GM20000 (cell line): ENCODE measurements around the gene ADGRA1.
"Not testable (repeated sequence)": the region's sequence is repeated elsewhere in the genome, so short reads cannot be mapped to it uniquely, and the experiment has no call there.

Experiments
- DNase-seq: peaks from one replicate; pipeline ENCODE4 v3.0.0; 2012; ENCODE audit warnings: low spot score
- TF ChIP-seq, protein P1 (sequence below): IDR thresholded peaks from 2 replicates; pipeline ENCODE4 v1.5.1; 2012; ENCODE audit warnings: mild to moderate bottlenecking, control low read depth; ENCODE audit errors: extremely low read depth, missing control alignments

Gene ADGRA1

DNA sequence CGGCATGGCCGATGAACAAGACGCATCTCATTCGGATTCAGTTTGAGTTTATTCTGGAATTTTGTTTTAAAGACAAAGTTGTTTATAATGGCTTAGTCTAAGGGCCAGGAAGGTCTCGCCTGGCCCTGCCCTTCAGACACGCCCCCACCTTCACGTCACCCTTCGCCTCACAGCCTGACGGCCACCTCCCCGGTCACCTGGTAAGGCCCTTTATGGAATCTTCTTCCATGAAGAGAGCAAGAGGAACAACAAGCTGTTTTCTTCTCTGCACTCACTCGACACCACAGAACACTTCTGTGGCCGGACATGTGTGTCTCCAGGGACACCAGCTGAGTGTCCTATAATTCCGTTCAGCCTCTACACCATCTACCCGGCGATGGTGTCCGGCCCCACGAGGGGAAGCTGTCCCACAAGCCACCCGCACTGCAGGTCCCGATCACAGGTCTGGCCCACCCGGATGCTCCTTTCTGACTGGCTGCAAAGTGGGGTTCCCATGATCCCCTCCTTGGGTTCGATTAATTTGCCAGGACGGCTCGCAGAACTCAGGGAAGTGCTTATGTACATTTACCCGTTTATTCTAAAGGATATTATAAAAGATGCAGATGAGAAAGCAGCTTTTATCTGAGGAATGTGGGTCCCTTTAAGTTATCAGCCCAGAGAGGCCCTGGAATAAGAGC lies 54.9 kb downstream of the ADGRA1 start:
- no peak for DNase-seq
- TF ChIP-seq, protein P1, sequence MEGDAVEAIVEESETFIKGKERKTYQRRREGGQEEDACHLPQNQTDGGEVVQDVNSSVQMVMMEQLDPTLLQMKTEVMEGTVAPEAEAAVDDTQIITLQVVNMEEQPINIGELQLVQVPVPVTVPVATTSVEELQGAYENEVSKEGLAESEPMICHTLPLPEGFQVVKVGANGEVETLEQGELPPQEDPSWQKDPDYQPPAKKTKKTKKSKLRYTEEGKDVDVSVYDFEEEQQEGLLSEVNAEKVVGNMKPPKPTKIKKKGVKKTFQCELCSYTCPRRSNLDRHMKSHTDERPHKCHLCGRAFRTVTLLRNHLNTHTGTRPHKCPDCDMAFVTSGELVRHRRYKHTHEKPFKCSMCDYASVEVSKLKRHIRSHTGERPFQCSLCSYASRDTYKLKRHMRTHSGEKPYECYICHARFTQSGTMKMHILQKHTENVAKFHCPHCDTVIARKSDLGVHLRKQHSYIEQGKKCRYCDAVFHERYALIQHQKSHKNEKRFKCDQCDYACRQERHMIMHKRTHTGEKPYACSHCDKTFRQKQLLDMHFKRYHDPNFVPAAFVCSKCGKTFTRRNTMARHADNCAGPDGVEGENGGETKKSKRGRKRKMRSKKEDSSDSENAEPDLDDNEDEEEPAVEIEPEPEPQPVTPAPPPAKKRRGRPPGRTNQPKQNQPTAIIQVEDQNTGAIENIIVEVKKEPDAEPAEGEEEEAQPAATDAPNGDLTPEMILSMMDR = no peak

DNA sequence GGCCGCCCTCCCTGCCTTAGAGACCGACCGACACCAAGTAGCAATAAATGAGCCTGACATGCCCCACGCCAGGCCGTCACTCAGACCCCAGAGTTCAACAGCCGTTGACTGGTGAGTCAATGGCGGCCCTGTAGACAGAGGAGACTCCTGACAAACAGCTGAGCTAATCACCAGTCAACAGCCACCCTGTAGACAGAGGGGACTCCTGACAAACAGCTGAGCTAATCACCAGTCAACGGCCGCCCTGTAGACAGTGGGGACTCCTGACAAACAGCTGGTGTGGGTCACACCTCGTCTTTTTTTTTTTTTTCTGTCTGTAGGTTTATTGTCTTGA lies 55.4 kb downstream of the ADGRA1 start:
- DNase-seq = no peak
- TF ChIP-seq, protein P1 = no peak

DNA sequence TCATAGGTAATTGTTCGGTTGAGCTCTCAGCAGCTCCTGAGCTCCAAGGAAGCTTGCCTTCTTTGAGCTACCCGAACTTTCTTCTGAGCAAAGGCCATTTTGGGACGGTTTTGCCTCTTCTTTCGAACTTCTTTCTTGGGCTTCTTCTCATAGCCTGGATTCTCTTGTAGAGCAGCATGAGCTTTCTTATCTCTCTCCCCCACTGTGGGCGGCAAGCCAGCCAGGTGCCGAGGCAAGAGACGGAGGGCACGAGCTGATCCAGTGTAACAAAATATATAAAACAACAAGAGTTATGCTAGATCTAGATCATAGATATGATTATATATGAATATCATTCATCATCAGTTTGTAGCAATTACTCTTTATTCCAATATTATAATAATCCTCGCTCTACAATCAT lies 55.8 kb downstream of the ADGRA1 start:
- no peak for DNase-seq
- TF ChIP-seq, protein P1 = no peak

DNA sequence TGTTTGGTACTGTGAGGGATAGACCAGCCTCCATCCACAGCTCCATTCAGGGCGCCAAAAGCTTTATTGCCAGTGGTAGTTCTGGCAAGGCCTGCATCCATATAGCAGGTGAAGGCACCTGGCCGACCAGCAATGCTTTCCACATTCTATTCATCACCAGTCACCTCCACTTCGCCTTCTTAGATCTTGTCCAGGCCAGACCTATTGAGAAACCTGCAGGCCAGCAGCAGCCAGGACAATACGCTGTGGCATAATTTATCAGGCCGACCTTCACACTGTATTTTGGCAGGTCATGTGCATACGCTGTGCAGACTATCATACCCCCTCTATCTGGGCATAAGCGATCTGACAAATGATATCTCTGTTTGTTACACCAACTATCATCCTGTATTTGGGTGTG lies 57.0 kb downstream of the ADGRA1 start:
- no peak for DNase-seq

DNA sequence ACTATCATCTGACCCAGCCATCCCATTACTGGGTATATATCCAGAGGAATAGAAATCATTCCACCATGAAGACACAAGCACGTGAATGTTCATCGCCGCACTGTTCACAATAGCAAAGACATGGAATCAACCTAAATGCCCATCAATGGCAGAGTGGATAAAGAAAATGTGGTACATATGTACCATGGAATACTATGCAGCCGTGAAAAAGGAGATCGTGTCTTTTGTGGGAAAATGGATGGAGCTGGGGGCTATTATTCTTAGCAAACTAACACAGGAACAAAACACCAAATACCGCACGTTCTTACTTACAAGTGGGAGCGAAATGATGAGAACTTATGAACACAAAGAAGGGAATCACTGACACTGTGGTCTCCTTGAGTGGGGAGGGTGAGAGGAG lies 62.5 kb downstream of the ADGRA1 start:
- TF ChIP-seq, protein P1 = no peak
- DNase-seq = no peak

More for the DNA sequence above, 57.0 kb downstream of the ADGRA1 start:
- TF ChIP-seq, protein P1 = no peak

DNA sequence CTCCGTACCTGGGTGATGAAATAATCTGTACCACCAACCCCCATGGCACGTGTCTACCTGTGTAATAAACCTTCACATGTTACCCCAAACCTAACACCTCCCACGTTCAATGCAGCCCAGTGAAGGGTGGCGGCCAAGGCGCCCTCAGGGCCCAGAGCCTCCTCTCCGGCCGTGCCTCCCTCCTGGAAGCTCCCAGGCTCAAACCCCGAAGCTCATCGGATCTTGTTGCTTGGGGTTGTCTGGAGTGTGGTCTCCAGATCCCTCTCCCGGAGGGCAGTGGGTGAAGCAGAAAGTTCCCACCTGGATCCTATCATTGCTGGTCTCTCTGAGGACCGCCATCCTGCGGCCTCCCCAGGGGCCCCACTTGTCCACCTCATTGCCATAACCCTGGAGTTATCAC lies 62.9 kb downstream of the ADGRA1 start:
- TF ChIP-seq, protein P1 = no peak
- no peak for DNase-seq

DNA sequence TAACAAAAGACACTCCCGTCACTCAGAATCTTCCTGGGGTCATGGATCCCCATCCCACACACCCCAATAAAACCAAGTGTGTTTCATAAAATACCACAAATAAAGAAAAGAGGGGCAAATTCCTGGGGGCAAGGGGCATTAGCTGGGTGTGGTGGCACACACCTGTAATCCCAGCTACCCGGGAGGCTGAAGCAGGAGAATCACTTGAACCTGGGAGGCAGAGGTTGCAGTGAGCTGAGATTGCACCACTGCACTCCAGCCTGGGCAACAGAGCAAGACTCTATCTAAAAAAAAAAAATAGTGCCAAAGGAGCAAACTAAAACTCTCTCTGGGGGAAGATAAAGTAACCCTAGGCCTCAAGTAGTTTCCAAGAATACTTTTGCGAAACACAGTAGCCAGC lies 63.3 kb downstream of the ADGRA1 start:
- not testable (repeated sequence) for DNase-seq

DNA sequence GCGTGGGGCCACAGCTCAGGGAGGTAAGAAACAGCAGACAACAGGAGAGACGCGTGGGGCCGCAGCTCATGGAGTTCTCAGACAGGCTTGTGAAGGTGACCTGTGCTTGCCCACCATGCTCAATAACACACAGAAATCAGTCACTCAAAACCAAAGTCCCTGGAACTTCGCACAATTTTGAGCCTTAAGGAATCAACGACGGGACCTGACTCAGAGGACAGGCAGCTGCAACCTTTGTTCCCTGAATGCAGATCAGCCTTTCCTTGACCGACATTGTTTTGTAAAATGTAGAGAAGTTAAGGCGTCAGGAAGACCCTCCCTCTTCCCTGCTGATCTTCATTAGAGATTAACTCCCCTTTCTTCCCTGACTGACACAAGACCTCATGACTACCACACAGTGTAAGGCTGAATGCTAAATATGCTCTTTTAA lies 63.8 kb downstream of the ADGRA1 start:
- TF ChIP-seq, protein P1 = no peak
- no peak for DNase-seq
